ENCODE measurements around the gene NCKAP5. TPM values are rescaled to one million over a fixed set of nuclear protein-coding genes. Genes with fewer than 3 reads are reported as not detected.

NCKAP5 gene
- total and polyA plus RNA-seq, 10 donors: 0.39 to 6.0 (median 3.3) TPM

- 78 to 87% (median 79%) methylated on average over 5 of the region's 5 CpGs for WGBS, 5 donors
Observed at GRCh38 chr2:133252780-133253355, 315.4 kb downstream of the NCKAP5 start.

GRCh38 chr2:133249362-133249761 is 318.9 kb downstream of the NCKAP5 start:
- Histone ChIP-seq H3K9me3 (no peaks in the 10 kb centered on the region), H3K36me3 (no peaks in the 10 kb centered on the region), H3K4me1 (peaks cover 0 to 17% (median 5%) of the 10 kb centered on the region in 6 donors), H3K4me3 (no peak overlapping the region), H3K27me3 (replicated peaks in 1 of 7) (no peaks in the 10 kb centered on the region), H3K27ac (no peak overlapping the region)
- 56 to 77% (median 66%) methylated on average over 2 of the region's 2 CpGs for WGBS, 5 donors
- DNase-seq: no peak
- TF ChIP-seq POLR2AphosphoS5 (IDR thresholded peaks at IDR 0.05) (no peak), POLR2A (IDR thresholded peaks at IDR 0.05) (no peak)
- intact Hi-C loops (cut with DNase I; ENCODE audit: low total_unique reads): no loop called here

More at GRCh38 chr2:133252780-133253355, 315.4 kb downstream of the NCKAP5 start:
- Histone ChIP-seq H3K36me3 (no peaks in the 10 kb centered on the region), H3K9me3 (no peaks in the 10 kb centered on the region), H3K27me3 (replicated peaks in 1 of 7) (no peaks in the 10 kb centered on the region), H3K4me1 (peaks cover 0 to 8% (median under 1%) of the 10 kb centered on the region in 6 donors), H3K27ac (no peak overlapping the region), H3K4me3 (no peak overlapping the region)
- TF ChIP-seq POLR2AphosphoS5 (IDR thresholded peaks at IDR 0.05): no peak
- TF ChIP-seq POLR2A (IDR thresholded peaks at IDR 0.05): no peak
- no peak for TF ChIP-seq CTCF (IDR thresholded peaks at IDR 0.05 in 8 of 11, conservative IDR thresholded peaks at IDR 0.05 in 3 of 11)
- intact Hi-C loops (cut with DNase I; ENCODE audit: low total_unique reads): no loop called here
- no peak for DNase-seq

GRCh38 chr2:133248264-133248663 is 320.0 kb downstream of the NCKAP5 start:
- peak overlapping the region in 2 of 8 donors; percentile 26 to 31 for H3K27ac ChIP-seq
- peaks cover 0 to 17% (median 5%) of the 10 kb centered on the region in 6 donors for H3K4me1 ChIP-seq
- no peaks in the 10 kb centered on the region for H3K36me3 ChIP-seq
- intact Hi-C loops (cut with DNase I; ENCODE audit: low total_unique reads): no loop called here
- no peak overlapping the region for H3K4me3 ChIP-seq
- no peak for TF ChIP-seq CTCF (IDR thresholded peaks at IDR 0.05 in 8 of 11, conservative IDR thresholded peaks at IDR 0.05 in 3 of 11)
- TF ChIP-seq POLR2AphosphoS5 (IDR thresholded peaks at IDR 0.05): no peak
- no peak for TF ChIP-seq POLR2A (IDR thresholded peaks at IDR 0.05)
- DNase-seq: no peak
- no peaks in the 10 kb centered on the region for H3K9me3 ChIP-seq
- no peaks in the 10 kb centered on the region for H3K27me3 ChIP-seq (replicated peaks in 1 of 7)
- WGBS, 5 donors: 77 to 84% (median 80%) methylated on average over 4 of the region's 4 CpGs

GRCh38 chr2:133247631-133248030 is 320.6 kb downstream of the NCKAP5 start:
- H3K4me1 ChIP-seq: peaks cover 0 to 17% (median 5%) of the 10 kb centered on the region in 6 donors
- WGBS, 5 donors: 22 to 37% (median 26%) methylated on average over 2 of the region's 2 CpGs
- intact Hi-C loops (cut with DNase I; ENCODE audit: low total_unique reads): no loop called here
- H3K9me3 ChIP-seq: no peaks in the 10 kb centered on the region
- H3K4me3 ChIP-seq: no peak overlapping the region
- no peak for DNase-seq
- H3K27ac ChIP-seq: peak overlapping the region in 1 of 8 donors; percentile 31
- H3K36me3 ChIP-seq: no peaks in the 10 kb centered on the region
- no peaks in the 10 kb centered on the region for H3K27me3 ChIP-seq (replicated peaks in 1 of 7)
- TF ChIP-seq POLR2A (IDR thresholded peaks at IDR 0.05): no peak
- TF ChIP-seq CTCF (IDR thresholded peaks at IDR 0.05 in 8 of 11, conservative IDR thresholded peaks at IDR 0.05 in 3 of 11): no peak
- TF ChIP-seq POLR2AphosphoS5 (IDR thresholded peaks at IDR 0.05): no peak

All from spleen (tissue), 11 donors.